Erythroblast (primary cell): Measurements from ENCODE around the gene TBX1.

Source experiments
- DNase-seq, 2 experiments: peaks; one replicate each; lab custom pipeline; 2025; lab: John Stamatoyannopoulos, UW
- GATA1 ChIP-seq: IDR thresholded peaks from 2 replicates; pipeline ENCODE4 v1.6.1; 2011; ENCODE audit warnings: low read depth, mild to moderate bottlenecking, control low read depth, low read length, moderate library complexity
- POLR2A ChIP-seq: IDR thresholded peaks from 2 replicates; pipeline ENCODE4 v1.6.1; 2011; ENCODE audit warnings: mild to moderate bottlenecking, low read length

The TBX1 gene

DNA sequence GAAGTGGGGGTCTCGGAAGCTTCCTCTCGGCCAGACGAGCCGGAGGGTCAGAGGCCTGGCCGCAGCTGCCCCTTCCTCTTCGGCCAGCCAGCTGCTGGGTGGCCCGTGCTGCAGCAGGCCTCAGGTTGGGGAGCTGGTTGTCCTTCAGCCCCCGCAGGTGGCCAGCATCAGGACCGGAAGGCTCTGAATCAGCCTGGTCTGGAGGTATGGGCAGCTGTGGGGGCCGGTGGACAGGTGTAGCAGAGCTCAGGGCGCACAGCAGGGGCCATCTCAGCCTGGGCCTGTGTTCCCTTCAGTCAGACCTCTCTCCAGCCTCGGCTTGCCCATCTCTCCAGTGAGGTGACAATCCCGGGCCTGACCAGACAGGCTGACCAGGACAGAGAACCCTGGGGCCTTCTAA, 13.9 kb upstream of the TBX1 start:
- no peak for DNase-seq
- TF ChIP-seq POLR2A: no peak
- no peak for TF ChIP-seq GATA1

GRCh38 chr22:19747551-19747950, 13.0 kb upstream of the TBX1 start:
- no peak for DNase-seq
- TF ChIP-seq GATA1: no peak
- TF ChIP-seq POLR2A: no peak

DNA sequence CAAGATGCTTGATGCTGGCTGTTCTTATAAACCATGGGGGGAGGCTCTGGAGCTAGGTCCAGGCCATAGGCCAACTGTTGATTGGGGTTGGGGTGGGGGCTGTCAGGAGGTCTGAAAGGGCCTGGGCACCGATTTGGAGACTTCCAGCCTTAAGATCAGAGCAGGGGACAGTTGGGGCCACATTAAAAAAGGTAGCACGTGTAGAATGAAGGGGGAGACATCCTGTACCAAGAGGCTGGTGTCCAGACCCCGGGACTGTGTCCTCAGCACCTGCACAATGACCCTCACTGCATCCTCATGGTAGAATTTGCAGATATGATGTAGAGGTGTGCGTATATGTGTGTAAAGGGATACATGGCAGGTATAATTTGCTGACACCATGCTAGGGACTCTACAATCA, 12.4 kb upstream of the TBX1 start:
- TF ChIP-seq GATA1 (no peak), POLR2A (no peak)
- no peak for DNase-seq

DNA sequence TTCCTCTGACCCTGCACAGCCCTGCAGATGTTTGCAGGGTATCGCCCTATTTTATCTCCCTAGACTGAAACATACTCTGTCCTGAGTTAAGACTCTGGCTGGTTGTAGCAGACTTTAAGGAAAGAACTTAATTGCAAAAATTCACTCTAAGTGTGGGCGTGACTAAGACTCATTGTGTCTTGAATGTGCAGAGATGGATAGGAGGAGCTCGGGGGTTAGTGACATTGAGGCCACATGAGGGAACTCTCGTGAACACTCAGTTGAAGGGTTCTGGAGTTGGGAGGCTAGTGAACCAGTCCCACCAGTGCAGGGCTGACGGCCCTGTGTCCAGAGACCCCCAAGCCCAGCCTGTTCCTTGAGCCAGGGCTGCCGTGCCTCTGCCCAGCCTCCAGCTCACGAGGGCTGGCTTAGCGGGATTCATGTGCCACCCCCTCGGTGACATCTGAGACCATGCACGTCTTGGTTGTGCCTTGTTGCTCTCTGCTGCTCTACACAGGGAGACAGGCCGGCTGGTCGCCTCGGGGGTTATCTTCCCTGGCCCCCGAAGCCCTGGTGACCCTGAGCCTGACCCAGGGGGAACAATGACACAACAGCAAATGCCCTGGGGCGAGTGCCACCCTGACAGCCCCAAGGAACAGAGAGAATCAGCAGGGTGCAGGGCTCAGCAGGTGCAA, 11.4 kb upstream of the TBX1 start:
- TF ChIP-seq GATA1: no peak
- TF ChIP-seq POLR2A: no peak
- no peak for DNase-seq

- no peak for TF ChIP-seq GATA1
- no peak for TF ChIP-seq POLR2A
- no peak for DNase-seq
Observed at GRCh38 chr22:19749876-19750275, 10.7 kb upstream of the TBX1 start.

GRCh38 chr22:19750507-19751490, 9.8 kb upstream of the TBX1 start:
- DNase-seq: no peak
- TF ChIP-seq GATA1: no peak
- TF ChIP-seq POLR2A: no peak

DNA sequence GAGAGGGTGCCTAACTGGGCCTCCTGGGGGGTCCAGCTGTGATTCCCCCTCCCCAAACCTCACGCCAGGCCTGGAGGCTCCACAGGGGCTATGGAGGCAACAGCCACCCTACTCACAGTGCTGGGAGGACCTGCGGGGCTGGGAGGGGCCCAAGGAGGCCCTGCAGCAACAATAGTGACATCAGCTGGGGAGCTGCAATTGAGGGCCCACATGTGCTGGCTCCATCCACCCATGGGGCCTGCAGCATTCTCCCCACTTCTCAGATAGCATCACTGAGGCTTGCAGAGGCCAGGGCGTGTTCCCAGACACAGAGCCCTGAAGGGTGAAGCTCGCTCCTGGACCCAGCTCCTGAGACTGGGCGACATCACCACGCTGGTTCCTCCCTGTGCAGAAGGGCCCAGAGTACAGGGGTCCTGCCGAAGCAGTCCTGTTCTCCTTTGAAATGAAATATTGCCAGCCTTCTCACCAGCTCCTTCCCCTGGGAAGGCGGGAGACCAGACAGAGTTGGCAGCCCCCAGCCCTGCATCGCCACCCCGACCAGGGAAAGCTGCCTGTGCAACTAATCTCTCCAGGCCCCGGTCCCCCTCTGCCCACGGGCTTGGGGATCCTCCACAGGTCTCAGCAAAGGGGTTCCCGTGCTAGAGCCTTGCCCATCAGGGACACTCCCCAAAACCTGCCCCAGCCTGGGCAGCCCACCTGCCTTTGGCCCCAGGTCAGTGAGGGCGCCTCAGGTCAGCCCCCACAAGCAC, 8.9 kb upstream of the TBX1 start:
- TF ChIP-seq GATA1 (no peak), POLR2A (no peak)
- DNase-seq: no peak

- no peak for DNase-seq
- no peak for TF ChIP-seq POLR2A
- no peak for TF ChIP-seq GATA1
Observed at GRCh38 chr22:19753090-19753842, 7.3 kb upstream of the TBX1 start.

DNA sequence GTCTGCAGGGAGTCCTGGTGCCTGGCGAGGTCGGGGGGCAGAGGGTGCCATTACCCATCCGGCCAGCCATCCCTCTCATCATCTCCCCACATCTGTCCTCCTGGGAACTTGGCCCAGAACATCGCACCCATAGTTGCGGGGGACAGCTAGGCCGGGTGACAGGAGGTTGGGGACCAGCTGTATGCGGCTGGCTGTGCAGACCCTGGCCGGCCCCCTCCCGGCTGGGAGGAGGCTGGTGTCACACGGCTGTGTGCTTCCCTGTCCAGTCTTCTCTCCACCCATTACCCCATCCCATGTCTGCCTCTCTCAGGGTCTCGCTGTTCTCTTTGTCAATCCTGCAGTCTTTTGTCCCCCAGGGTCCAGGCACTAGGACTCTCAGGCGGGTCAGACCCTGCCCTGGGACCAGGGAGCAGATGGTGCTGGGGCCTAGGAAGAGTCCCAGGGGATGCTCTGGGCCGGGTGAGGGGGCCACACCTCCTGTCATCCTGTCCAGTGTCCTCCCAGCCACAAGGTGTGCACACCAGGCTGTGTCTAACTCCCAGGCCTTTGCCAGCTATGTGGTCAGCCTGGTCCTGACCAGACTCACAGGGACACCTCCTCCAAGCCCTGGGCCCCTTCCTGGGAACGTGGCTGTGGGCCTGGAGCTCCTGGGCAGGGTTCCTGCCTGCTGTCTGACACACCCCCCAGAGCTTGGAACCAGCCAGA, 6.4 kb upstream of the TBX1 start:
- TF ChIP-seq POLR2A: no peak
- no peak for TF ChIP-seq GATA1
- no peak for DNase-seq

DNA sequence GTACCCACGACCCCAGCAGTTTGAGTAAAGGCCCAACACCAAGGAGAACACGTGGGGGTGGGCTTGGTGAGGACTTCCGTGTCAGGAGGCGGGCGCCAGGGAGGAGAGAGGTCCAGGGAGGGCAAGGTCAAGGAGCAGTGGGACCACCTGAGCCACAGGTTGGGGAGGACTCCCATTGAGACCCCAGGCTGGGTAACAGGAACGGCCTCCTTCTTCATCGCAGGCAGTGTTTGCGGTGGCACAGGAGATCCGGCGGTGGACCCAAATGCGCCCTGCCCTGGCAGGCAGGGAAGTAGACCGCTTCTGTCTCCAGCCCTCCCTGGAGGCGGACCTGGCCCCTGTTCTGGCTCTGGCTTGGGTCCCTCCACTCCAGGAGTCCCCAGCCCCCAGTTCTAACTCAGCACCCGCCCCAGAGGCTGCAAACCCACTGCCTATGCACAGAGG, 5.9 kb upstream of the TBX1 start:
- TF ChIP-seq GATA1 (no peak), POLR2A (no peak)
- DNase-seq: no peak

- TF ChIP-seq GATA1 (no peak), POLR2A (no peak)
- no peak for DNase-seq
Observed at GRCh38 chr22:19755145-19755710, 5.3 kb upstream of the TBX1 start.

DNA sequence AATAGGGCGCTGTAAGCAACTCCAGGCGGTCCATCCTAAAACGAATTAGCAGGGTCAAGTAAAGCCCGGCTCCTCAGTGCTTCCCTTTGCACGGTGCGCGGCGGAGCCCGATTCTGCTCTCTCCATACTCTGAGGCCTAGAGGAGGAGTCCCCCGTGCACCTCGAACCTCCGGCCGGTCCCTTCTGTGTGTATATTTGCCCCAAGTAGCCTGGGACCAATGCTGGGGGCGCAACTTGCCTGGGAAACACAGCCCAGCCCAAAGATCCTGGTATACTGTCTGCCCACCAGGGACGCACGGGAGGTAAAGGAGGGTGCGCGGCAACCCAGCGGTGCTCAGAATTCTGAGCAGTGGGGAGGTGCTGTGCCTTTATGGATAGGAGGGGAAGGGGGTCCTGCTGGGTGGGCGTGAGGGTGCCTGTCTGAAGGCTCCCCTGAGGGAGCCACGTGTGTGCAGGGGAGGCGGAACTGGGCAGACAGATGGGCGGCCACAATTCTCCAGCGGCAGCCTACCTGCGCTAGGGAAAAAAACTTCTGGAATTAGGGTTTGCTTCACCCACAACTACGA, 4.8 kb upstream of the TBX1 start:
- TF ChIP-seq GATA1 (no peak), POLR2A (no peak)
- no peak for DNase-seq
